Colonic mucosa (tissue), 4 donors: ENCODE measurements around the gene INTS11. TPM values are rescaled to one million over a fixed set of nuclear protein-coding genes. Genes with fewer than 3 reads are reported as not detected.

Experiments
- DNase-seq: peaks from one replicate; pipeline ENCODE4 v3.0.0-alpha.2; 2020
- H3K27ac ChIP-seq: fragments of 200-600 bp; one replicate; pipeline ENCODE4 v1.8.0; 2021
- H3K27me3 ChIP-seq: fragments of 200-600 bp; one replicate; pipeline ENCODE4 v1.8.0; 2021
- H3K36me3 ChIP-seq: fragments of 200-600 bp; one replicate; pipeline ENCODE4 v1.8.0; 2021
- H3K4me1 ChIP-seq: fragments of 200-600 bp; one replicate; pipeline ENCODE4 v1.8.0; 2021; ENCODE audit warnings: mild to moderate bottlenecking
- H3K4me3 ChIP-seq: fragments of 200-600 bp; one replicate; pipeline ENCODE4 v1.8.0; 2021
- H3K9ac ChIP-seq, 2 donors: one replicate each; pipeline ENCODE4 v1.7.0; 2013; ENCODE audit warnings: control low read depth in 2 of 2, low read depth in 2 of 2, low read length in 2 of 2
- H3K9me3 ChIP-seq: fragments of 200-600 bp; one replicate; pipeline ENCODE4 v1.8.0; 2021
- CTCF ChIP-seq: fragments of 200-600 bp; IDR thresholded peaks from one replicate; pipeline ENCODE4 v1.8.0; 2022; ENCODE audit warnings: antibody characterized with exemption, mild to moderate bottlenecking
- intact Hi-C: fragments of 100-400 bp; cut with DNase I; formaldehyde crosslinking; loops from one replicate; pipeline ENCODE4 v1.14.1; 2022
- total RNA-seq, 2 donors: library from RNA; stranded (reverse); fragmentation: NEBNext Ultra II Directional in 1 of 2; extraction: Animal tissue kit (Norgen Biotek cat#: 25700) in 1 of 2; gene quantifications; one replicate each; pipeline ENCODE4 v1.2.1, GENCODE V29; 2021
- donor health status: healthy.
- donor health status: DM: no; HTN: no; CAD: no.
- donor health status: DM: no; HTN: no; CAD: no.

INTS11 gene
- total RNA-seq, 2 donors from 2014 or later, result 70.6 to 126 TPM

- Histone ChIP-seq H3K4me1 (peaks cover 13% of the 10 kb centered on the region), H3K27me3 (peaks cover 21% of the 10 kb centered on the region), H3K27ac (no peak overlapping the region), H3K9ac (no peak overlapping the region), H3K9me3 (no peaks in the 10 kb centered on the region), H3K36me3 (no peaks in the 10 kb centered on the region), H3K4me3 (no peak overlapping the region)
- no peak for TF ChIP-seq CTCF
- DNase-seq, result no peak
- intact Hi-C loops, result no loop called here
Measured at GRCh38 chr1:1284221-1285101, 40.0 kb downstream of the INTS11 start.

- Histone ChIP-seq H3K27me3 (peaks cover 21% of the 10 kb centered on the region), H3K27ac (no peak overlapping the region), H3K9me3 (no peaks in the 10 kb centered on the region), H3K9ac (no peak overlapping the region), H3K4me3 (no peak overlapping the region), H3K36me3 (no peaks in the 10 kb centered on the region), H3K4me1 (peaks cover 13% of the 10 kb centered on the region)
- no peak for TF ChIP-seq CTCF
- DNase-seq, result no peak
- intact Hi-C loops, result no loop called here
Measured at GRCh38 chr1:1283821-1284220, 40.6 kb downstream of the INTS11 start.

GRCh38 chr1:1282998-1283397, 41.5 kb downstream of the INTS11 start:
- Histone ChIP-seq H3K9me3 (no peaks in the 10 kb centered on the region), H3K4me3 (no peak overlapping the region), H3K9ac (no peak overlapping the region), H3K27me3 (peaks cover 21% of the 10 kb centered on the region), H3K4me1 (peaks cover 13% of the 10 kb centered on the region), H3K36me3 (no peaks in the 10 kb centered on the region), H3K27ac (no peak overlapping the region)
- no peak for DNase-seq
- TF ChIP-seq CTCF, result no peak
- intact Hi-C loops, result no loop called here

GRCh38 chr1:1281533-1282321, 42.7 kb downstream of the INTS11 start:
- DNase-seq, result peak; percentile 93
- Histone ChIP-seq H3K4me1 (peaks cover 13% of the 10 kb centered on the region), H3K27me3 (peaks cover 12% of the 10 kb centered on the region), H3K36me3 (no peaks in the 10 kb centered on the region), H3K27ac (peak overlapping the region; percentile 61), H3K9me3 (no peaks in the 10 kb centered on the region), H3K4me3 (no peak overlapping the region), H3K9ac (peak overlapping the region in 1 of 2 donors; percentile 51)
- intact Hi-C loops, result no loop called here
- TF ChIP-seq CTCF, result no peak

- no peak for TF ChIP-seq CTCF
- DNase-seq, result no peak
- peaks cover 13% of the 10 kb centered on the region for H3K4me1 ChIP-seq
- intact Hi-C loops, result no loop called here
- no peak overlapping the region for H3K27ac ChIP-seq
- no peak overlapping the region for H3K4me3 ChIP-seq
- no peaks in the 10 kb centered on the region for H3K9me3 ChIP-seq
- H3K9ac ChIP-seq, result peak overlapping the region in 1 of 2 donors; percentile 38
- H3K27me3 ChIP-seq, result peaks cover 5% of the 10 kb centered on the region
- H3K36me3 ChIP-seq, result no peaks in the 10 kb centered on the region
Measured at GRCh38 chr1:1280782-1281481, 43.5 kb downstream of the INTS11 start.
